WTC11 (cell line): Measurements from ENCODE around the gene MROH9. TPM values are rescaled to one million over a fixed set of nuclear protein-coding genes. Genes with fewer than 3 reads are reported as not detected.
"Not testable (repeated sequence)": the region's sequence is repeated elsewhere in the genome, so short reads cannot be mapped to it uniquely, and the experiment has no call there.

Source experiments
- ATAC-seq: fragments of 200-7000 bp; cut with Tn5 transposase; 2 replicates; pipeline ENCODE4 v1.10.0; 2021; ENCODE audit warnings: mild to moderate bottlenecking, moderate library complexity
- CTCF ChIA-PET: fragments of 300-600 bp; sonication (Branson Sonifier 250); formaldehyde crosslinking; loops from one replicate; lab custom pipeline; 2021; ENCODE audit warnings: antibody characterized with exemption; lab: Charles Lee
- POLR2A ChIA-PET: fragments of 350-600 bp; sonication (Branson Sonifier 250); formaldehyde crosslinking; loops from one replicate; lab custom pipeline; 2021; ENCODE audit warnings: antibody characterized with exemption; lab: Charles Lee
- DNase-seq: peaks from one replicate; pipeline ENCODE4 v3.0.0; 2021; ENCODE audit warnings: low spot score
- H3K27ac Mint-ChIP-seq: 2 replicates; pipeline ENCODE4 v1.8.0; 2021; ENCODE audit warnings: mixed read lengths
- H3K27me3 Mint-ChIP-seq: 2 replicates; pipeline ENCODE4 v1.8.0; 2021; ENCODE audit warnings: low read depth, mild to moderate bottlenecking, moderate library complexity, mixed read lengths
- H3K36me3 Mint-ChIP-seq: 2 replicates; pipeline ENCODE4 v1.8.0; 2021; ENCODE audit warnings: mixed read lengths
- H3K4me1 Mint-ChIP-seq: 2 replicates; pipeline ENCODE4 v1.8.0; 2022; ENCODE audit warnings: mixed read lengths
- H3K4me3 Mint-ChIP-seq: 2 replicates; pipeline ENCODE4 v1.8.0; 2021; ENCODE audit warnings: mild to moderate bottlenecking, moderate library complexity, mixed read lengths
- H3K9me3 Mint-ChIP-seq: 2 replicates; pipeline ENCODE4 v1.8.0; 2021; ENCODE audit warnings: mixed read lengths
- ATF2 ChIP-seq: sonication (generic); formaldehyde crosslinking; IDR thresholded peaks from 2 replicates; pipeline ENCODE4 v1.8.1; 2022; ENCODE audit warnings: low read depth, missing genetic modification reagents, borderline replicate concordance
- CBFB ChIP-seq: sonication (generic); formaldehyde crosslinking; IDR thresholded peaks from 2 replicates; pipeline ENCODE4 v1.8.1; 2022; ENCODE audit warnings: mild to moderate bottlenecking, low read depth, missing genetic modification reagents
- EMX1 ChIP-seq: fragments of 250-450 bp; sonication (Bioruptor Pico); IDR thresholded peaks from 2 replicates; pipeline ENCODE4 v1.8.0; 2021; ENCODE audit warnings: mild to moderate bottlenecking
- FOXP1 ChIP-seq: sonication (generic); formaldehyde crosslinking; IDR thresholded peaks from 2 replicates; pipeline ENCODE4 v1.8.0; 2022; ENCODE audit warnings: missing genetic modification reagents, mild to moderate bottlenecking, moderate library complexity, borderline replicate concordance
- HMGA2 ChIP-seq: fragments of 250-450 bp; sonication (Bioruptor Pico); IDR thresholded peaks from 2 replicates; pipeline ENCODE4 v1.4.0; 2021; ENCODE audit warnings: mild to moderate bottlenecking, moderate library complexity
- MXD4 ChIP-seq: fragments of 250-450 bp; sonication (Bioruptor Pico); IDR thresholded peaks from 2 replicates; pipeline ENCODE4 v1.8.0; 2021; ENCODE audit warnings: mild to moderate bottlenecking, moderate library complexity, borderline replicate concordance
- NFATC4 ChIP-seq: fragments of 250-450 bp; sonication (Bioruptor Pico); IDR thresholded peaks from 2 replicates; pipeline ENCODE4 v1.9.0; 2021; ENCODE audit warnings: mild to moderate bottlenecking
- PRDM15 ChIP-seq: sonication (generic); formaldehyde crosslinking; IDR thresholded peaks from 2 replicates; pipeline ENCODE4 v1.8.0; 2022; ENCODE audit warnings: missing genetic modification reagents
- RELA ChIP-seq: sonication (generic); formaldehyde crosslinking; IDR thresholded peaks from 2 replicates; pipeline ENCODE4 v1.8.1; 2022; ENCODE audit warnings: missing genetic modification reagents, mild to moderate bottlenecking, borderline replicate concordance
- TEAD1 ChIP-seq: sonication (generic); formaldehyde crosslinking; IDR thresholded peaks from 2 replicates; pipeline ENCODE4 v1.8.0; 2022; ENCODE audit warnings: mild to moderate bottlenecking, missing genetic modification reagents
- ZNF263 ChIP-seq: sonication (generic); formaldehyde crosslinking; IDR thresholded peaks from 2 replicates; pipeline ENCODE4 v1.8.1; 2022; ENCODE audit warnings: low read depth, mild to moderate bottlenecking, moderate library complexity, missing genetic modification reagents
- ZNF317 ChIP-seq: sonication (generic); formaldehyde crosslinking; IDR thresholded peaks from 2 replicates; pipeline ENCODE4 v1.8.1; 2023; ENCODE audit warnings: low read depth, mild to moderate bottlenecking, moderate library complexity, missing genetic modification reagents, borderline replicate concordance
- ZNF396 ChIP-seq: fragments of 250-450 bp; sonication (Bioruptor Pico); IDR thresholded peaks from 2 replicates; pipeline ENCODE4 v1.8.0; 2021; ENCODE audit warnings: mild to moderate bottlenecking, moderate library complexity, borderline replicate concordance
- ZNF416 ChIP-seq: fragments of 250-450 bp; sonication (Bioruptor Pico); IDR thresholded peaks from 2 replicates; pipeline ENCODE4 v1.9.0; 2021; ENCODE audit warnings: mild to moderate bottlenecking, inconsistent platforms
- ZNF423 ChIP-seq: fragments of 250-450 bp; sonication (Bioruptor Pico); IDR thresholded peaks from 2 replicates; pipeline ENCODE4 v2.1.2; 2022; ENCODE audit warnings: mild to moderate bottlenecking, moderate library complexity
- ZNF512 ChIP-seq: sonication (generic); formaldehyde crosslinking; IDR thresholded peaks from 2 replicates; pipeline ENCODE4 v1.8.1; 2022; ENCODE audit warnings: missing genetic modification reagents, borderline replicate concordance
- total RNA-seq: library from RNA; stranded (reverse); gene quantifications from 3 replicates; pipeline ENCODE4 v1.2.3, GENCODE V29; 2021
- TF ChIP-seq, protein P1 (sequence below): sonication (generic); formaldehyde crosslinking; IDR thresholded peaks from 2 replicates; pipeline ENCODE4 v1.8.1; 2022; ENCODE audit warnings: mild to moderate bottlenecking, moderate library complexity, missing genetic modification reagents

The MROH9 gene
- total RNA-seq, 1 experiment from 2014 or later: not detected

- H3K27ac Mint-ChIP-seq, POLR2A ChIA-PET, CTCF ChIA-PET, ATAC-seq, H3K27me3 Mint-ChIP-seq, DNase-seq, H3K4me1 Mint-ChIP-seq, H3K36me3 Mint-ChIP-seq, H3K4me3 Mint-ChIP-seq: not testable (repeated sequence)
- peaks cover 26% of the 10 kb centered on the region for H3K9me3 Mint-ChIP-seq
Observed at GRCh38 chr1:170924656-170925055, 10.7 kb upstream of the MROH9 start.

DNA sequence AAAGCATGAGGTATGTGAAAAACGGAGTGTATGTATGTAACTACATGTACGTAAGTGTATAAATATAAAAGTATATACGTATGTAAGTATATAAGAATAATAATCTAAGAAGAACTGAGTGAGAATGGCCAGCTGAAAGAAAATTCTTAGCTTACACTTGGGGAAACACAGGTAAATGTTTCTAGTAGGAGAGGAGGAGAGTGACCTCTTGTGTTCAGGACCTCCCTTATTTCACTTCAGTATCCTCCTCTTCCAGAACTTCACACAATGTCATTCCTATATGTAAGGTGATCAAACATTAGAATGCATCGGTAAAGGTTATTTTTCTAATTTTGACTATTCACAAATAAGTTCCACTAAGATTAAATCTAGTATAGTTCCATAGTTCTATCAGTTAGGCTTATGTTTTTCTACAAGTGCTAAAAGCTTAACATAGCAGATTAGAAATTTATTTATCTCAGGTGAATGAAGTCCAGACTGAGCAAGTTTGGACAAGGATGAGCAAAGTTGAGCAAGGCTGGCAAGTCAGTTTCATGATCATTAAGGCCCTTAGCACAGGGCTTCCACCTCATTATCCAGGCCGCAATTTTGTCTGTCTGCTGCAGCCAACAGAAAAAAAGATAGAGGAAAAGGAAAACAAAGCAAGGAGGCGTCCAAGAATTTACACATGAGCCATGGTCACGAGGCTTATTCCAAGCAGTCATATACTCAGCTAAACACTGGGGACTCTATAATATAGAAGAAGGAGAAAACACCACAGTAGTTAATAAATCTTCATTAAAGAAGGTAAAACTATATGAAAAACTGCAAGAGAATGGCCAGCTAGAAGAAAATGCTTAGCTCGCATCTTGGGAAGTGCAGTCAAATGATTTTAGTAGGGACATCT is 7.1 kb upstream of the MROH9 start:
- ChIA-PET POLR2A (no interaction called here), CTCF (interaction anchor here (0.7 to 4.0 kb wide), 11 partner anchors 11 to 386 kb away, joined by 3 to 60 read pairs (median 5); partner anchors contain the start of gene FMO4)
- TF ChIP-seq NFATC4 (CRISPR knock-in tag) (no peak), PRDM15 (CRISPR knock-in tag) (no peak), TEAD1 (no peak), FOXP1 (no peak), CBFB (CRISPR knock-in tag) (no peak)
- Mint-ChIP-seq H3K27ac (no peak overlapping the region), H3K4me1 (peaks cover 24% of the 10 kb centered on the region), H3K36me3 (no peaks in the 10 kb centered on the region), H3K4me3 (no peak overlapping the region), H3K9me3 (peaks cover 6% of the 10 kb centered on the region; the same call in 1 of the 2 replicates), H3K27me3 (no peaks in the 10 kb centered on the region; the same call in 1 of the 2 replicates)
- ATAC-seq (peak; percentile 43; the same call in 1 of the 2 replicates), DNase-seq (no peak)

- Mint-ChIP-seq H3K9me3 (peaks cover 6% of the 10 kb centered on the region; the same call in 1 of the 2 replicates), H3K4me3 (no peak overlapping the region), H3K27me3 (no peaks in the 10 kb centered on the region; the same call in 1 of the 2 replicates), H3K27ac (no peak overlapping the region), H3K4me1 (peaks cover 24% of the 10 kb centered on the region), H3K36me3 (no peaks in the 10 kb centered on the region)
- ATAC-seq: no peak
- ChIA-PET CTCF (interaction anchor here (0.7 to 4.0 kb wide), 21 partner anchors 12 to 384 kb away, joined by 3 to 60 read pairs (median 4); partner anchors contain the start of gene FMO4), POLR2A (no interaction called here)
- DNase-seq: no peak
- no peak for TF ChIP-seq ZNF396
- TF ChIP-seq, protein P1, sequence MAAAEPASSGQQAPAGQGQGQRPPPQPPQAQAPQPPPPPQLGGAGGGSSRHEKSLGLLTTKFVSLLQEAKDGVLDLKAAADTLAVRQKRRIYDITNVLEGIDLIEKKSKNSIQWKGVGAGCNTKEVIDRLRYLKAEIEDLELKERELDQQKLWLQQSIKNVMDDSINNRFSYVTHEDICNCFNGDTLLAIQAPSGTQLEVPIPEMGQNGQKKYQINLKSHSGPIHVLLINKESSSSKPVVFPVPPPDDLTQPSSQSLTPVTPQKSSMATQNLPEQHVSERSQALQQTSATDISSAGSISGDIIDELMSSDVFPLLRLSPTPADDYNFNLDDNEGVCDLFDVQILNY (CRISPR knock-in tag): no peak
- TF ChIP-seq EMX1 (CRISPR knock-in tag): no peak
- no peak for TF ChIP-seq ZNF512 (CRISPR knock-in tag)
- no peak for TF ChIP-seq ATF2
- no peak for TF ChIP-seq MXD4 (CRISPR knock-in tag)
- TF ChIP-seq TEAD1: no peak
- TF ChIP-seq ZNF317: no peak
- TF ChIP-seq ZNF263 (CRISPR knock-in tag): no peak
- no peak for TF ChIP-seq ZNF416 (CRISPR knock-in tag)
- no peak for TF ChIP-seq RELA
- TF ChIP-seq HMGA2: no peak
- TF ChIP-seq NFATC4 (CRISPR knock-in tag): no peak
- no peak for TF ChIP-seq ZNF423 (CRISPR knock-in tag)
- TF ChIP-seq, all 79 proteins: peak for 0
Observed at GRCh38 chr1:170929412-170929834, 5.9 kb upstream of the MROH9 start.
